Measurements from ENCODE around the gene IGSF21. TPM values are rescaled to one million over a fixed set of nuclear protein-coding genes. Genes with fewer than 3 reads are reported as not detected.

Gene IGSF21
- total and polyA plus RNA-seq, 11 donors: 0.54 to 2.2 (median 0.94) TPM; not detected in 1

GRCh38 chr1:18175530-18176377 is 68.2 kb downstream of the IGSF21 start:
- Histone ChIP-seq H3K27me3 (peaks cover 0 to 52% (median 5%) of the 10 kb centered on the region in 9 donors), H3K4me1 (peaks cover 0 to 4% (median 0%) of the 10 kb centered on the region in 12 donors), H3K4me3 (no peak overlapping the region), H3K36me3 (no peaks in the 10 kb centered on the region), H3K27ac (no peak overlapping the region), H3K9me3 (peaks cover 0 to 3% (median 0%) of the 10 kb centered on the region in 12 donors)
- ATAC-seq (peak; percentile 79 to 93 (median 88)), DNase-seq (peak; percentile 39 to 83 (median 68))
- no peak for TF ChIP-seq POLR2A (IDR thresholded peaks at IDR 0.05)
- no peak for TF ChIP-seq CTCF (IDR thresholded peaks at IDR 0.05)
- intact Hi-C loops (cut with DNase I): no loop called here
- 30 to 36% (median 31%) methylated on average over 13 of the region's 13 CpGs for WGBS, 4 donors

- ATAC-seq: no peak
- whole genome bisulfite sequencing, 4 donors: 37 to 51% (median 45%) methylated on average over 4 of the region's 4 CpGs
- peaks cover 0 to 3% (median 0%) of the 10 kb centered on the region in 12 donors for H3K9me3 ChIP-seq
- H3K27ac ChIP-seq: no peak overlapping the region
- intact Hi-C loops (cut with DNase I): no loop called here
- H3K27me3 ChIP-seq: peaks cover 0 to 61% (median 5%) of the 10 kb centered on the region in 9 donors
- peaks cover 0 to 4% (median 0%) of the 10 kb centered on the region in 12 donors for H3K4me1 ChIP-seq
- TF ChIP-seq POLR2A (IDR thresholded peaks at IDR 0.05) (no peak), CTCF (IDR thresholded peaks at IDR 0.05) (no peak)
- no peak overlapping the region for H3K4me3 ChIP-seq
- DNase-seq: no peak
- no peaks in the 10 kb centered on the region for H3K36me3 ChIP-seq
These were observed 69.0 kb downstream of the IGSF21 start for GRCh38 chr1:18176619-18177018.

DNA sequence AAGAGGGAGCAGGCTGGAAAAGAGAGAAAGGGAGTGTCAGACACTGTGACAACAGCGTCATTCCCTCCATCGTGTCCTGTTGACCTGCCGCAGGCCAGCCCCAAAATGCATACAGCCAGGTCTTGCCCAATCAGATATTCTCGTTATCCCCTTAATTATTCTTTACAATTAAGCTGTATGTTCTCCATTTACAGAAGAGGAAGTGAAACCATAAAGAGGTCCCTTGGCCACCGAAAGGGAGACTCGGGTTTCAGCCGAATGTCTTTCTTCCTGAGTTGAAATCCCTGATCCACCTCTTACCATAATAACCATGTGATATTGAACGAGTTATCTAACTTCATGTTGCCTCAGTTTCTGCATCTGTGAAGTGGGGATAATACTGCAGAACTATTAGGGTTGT is 70.5 kb downstream of the IGSF21 start:
- no peak overlapping the region for H3K4me3 ChIP-seq
- no peak for TF ChIP-seq CTCF (IDR thresholded peaks at IDR 0.05)
- intact Hi-C loops (cut with DNase I): no loop called here
- WGBS, 4 donors: 34 to 53% (median 36%) methylated on average over 8 of the region's 8 CpGs
- DNase-seq (no peak), ATAC-seq (no peak)
- H3K27me3 ChIP-seq: peaks cover 0 to 67% (median 6%) of the 10 kb centered on the region in 9 donors
- no peak overlapping the region for H3K27ac ChIP-seq
- no peaks in the 10 kb centered on the region for H3K36me3 ChIP-seq
- H3K4me1 ChIP-seq: peaks cover 0 to 7% (median 0%) of the 10 kb centered on the region in 12 donors
- no peaks in the 10 kb centered on the region for H3K9me3 ChIP-seq

DNA sequence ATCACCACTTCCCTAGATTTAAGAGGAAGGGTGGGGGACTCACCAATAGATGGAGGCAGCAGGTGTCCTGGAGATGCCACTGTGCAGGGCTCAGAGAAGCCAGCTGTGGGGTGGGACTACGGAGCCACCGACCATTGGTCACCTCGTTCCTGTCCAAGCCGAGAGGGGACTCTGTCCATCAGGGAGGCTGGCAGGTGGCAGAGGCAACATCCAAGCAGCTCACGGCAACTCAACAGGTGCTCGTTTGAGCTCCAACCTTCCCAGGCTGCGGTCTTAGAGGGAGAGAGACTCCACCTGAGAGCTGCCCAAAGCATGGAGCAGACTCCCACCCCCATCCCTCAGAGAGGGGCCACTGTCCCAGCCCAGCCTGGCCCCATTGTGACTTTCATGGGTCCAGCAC is 71.4 kb downstream of the IGSF21 start:
- WGBS, 4 donors: 66 to 74% (median 71%) methylated on average over 7 of the region's 7 CpGs
- intact Hi-C loops (cut with DNase I): no loop called here
- DNase-seq (no peak), ATAC-seq (no peak)
- peaks cover 0 to 62% (median 6%) of the 10 kb centered on the region in 9 donors for H3K27me3 ChIP-seq
- H3K27ac ChIP-seq: no peak overlapping the region
- H3K9me3 ChIP-seq: no peaks in the 10 kb centered on the region
- no peak overlapping the region for H3K4me3 ChIP-seq
- no peaks in the 10 kb centered on the region for H3K36me3 ChIP-seq
- no peak for TF ChIP-seq CTCF (IDR thresholded peaks at IDR 0.05)
- no peak for TF ChIP-seq POLR2A (IDR thresholded peaks at IDR 0.05)
- H3K4me1 ChIP-seq: peaks cover 0 to 7% (median 0%) of the 10 kb centered on the region in 12 donors
